Stimulated activated CD4-positive, alpha-beta T cell treated with anti-CD3 and anti-CD28 coated beads, Interleukin-1b, Interleukin-23, amount 100 ng/mL, for 4 hours (primary cell): ENCODE data around the gene TLR1.
"Not testable (repeated sequence)": the region's sequence is repeated elsewhere in the genome, so short reads cannot be mapped to it uniquely, and the experiment has no call there.

Source experiments
- DNase-seq, 2 donors: peaks; one replicate each; pipeline ENCODE4 v3.0.0-alpha.2; 2020; ENCODE audit warnings: low read depth in 2 of 2

The TLR1 gene

GRCh38 chr4:38775326-38775725 lies 29.3 kb downstream of the TLR1 start:
- no peak for DNase-seq

- no peak for DNase-seq
These were observed 30.2 kb downstream of the TLR1 start for GRCh38 chr4:38774181-38774955.

GRCh38 chr4:38770281-38770680 lies 34.3 kb downstream of the TLR1 start:
- not testable (repeated sequence) for DNase-seq

GRCh38 chr4:38769857-38770256 lies 34.7 kb downstream of the TLR1 start:
- no peak for DNase-seq

GRCh38 chr4:38769441-38769840 lies 35.1 kb downstream of the TLR1 start:
- no peak for DNase-seq

DNA sequence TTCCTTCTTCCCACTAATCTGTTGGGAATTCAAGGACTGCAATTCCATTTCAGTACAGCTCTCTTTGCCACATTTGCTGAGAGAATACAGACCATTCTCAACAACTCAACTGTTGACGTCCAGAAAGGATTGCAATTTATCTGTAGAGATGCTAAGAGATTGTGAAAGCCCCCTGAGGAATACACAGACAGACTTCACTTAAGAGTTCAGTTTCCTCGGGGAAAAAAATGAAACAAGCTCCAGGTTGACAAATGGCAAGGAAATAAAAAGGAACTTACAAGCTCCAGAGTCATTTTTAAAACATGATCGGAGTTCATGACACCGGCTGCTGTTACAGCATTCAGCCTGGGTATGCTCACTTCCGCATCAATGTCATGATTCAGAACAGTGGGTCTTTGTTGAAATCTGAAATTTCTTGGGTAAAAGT lies 35.6 kb downstream of the TLR1 start:
- no peak for DNase-seq

GRCh38 chr4:38766940-38767339 lies 37.7 kb downstream of the TLR1 start:
- not testable (repeated sequence) for DNase-seq

- DNase-seq: no peak
These were observed 39.2 kb downstream of the TLR1 start for GRCh38 chr4:38765382-38765781.

DNA sequence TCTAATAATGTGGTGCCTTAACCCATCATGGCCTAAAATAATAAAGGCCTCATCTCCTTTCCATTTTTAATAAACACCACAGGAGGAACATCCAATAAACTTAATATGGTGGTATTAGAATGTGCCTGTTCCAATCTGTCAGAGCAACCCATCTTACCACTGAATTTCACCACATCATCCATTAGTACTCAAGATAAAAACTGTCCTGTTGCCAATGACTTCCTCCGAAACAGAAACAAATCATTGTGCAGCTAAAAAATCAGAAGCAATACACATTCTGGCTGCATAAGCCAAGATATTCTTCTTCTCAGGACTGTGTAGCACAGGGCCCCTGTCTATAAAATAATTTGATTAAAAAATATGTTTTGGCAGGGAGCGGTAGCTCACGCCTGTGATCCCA lies 40.3 kb downstream of the TLR1 start:
- DNase-seq: no peak

- DNase-seq: no peak
These were observed 42.0 kb downstream of the TLR1 start for GRCh38 chr4:38762560-38762959.

DNA sequence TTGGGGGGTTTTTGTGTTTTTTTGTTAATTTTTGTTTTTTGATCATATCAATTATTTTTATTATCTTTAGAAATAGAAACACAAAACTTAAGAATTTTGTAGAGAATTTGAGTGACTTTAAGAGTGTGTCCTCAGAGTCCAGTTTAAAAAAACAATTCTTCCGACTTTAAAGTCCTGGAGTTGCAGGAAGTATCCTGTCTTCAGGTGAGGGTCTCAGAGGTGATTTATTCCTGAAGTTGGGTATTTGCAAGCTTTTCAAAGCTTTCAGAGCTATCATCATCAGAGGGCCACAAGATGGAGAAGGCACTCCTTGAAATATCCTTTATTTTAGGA lies 44.8 kb downstream of the TLR1 start:
- DNase-seq: no peak

DNA sequence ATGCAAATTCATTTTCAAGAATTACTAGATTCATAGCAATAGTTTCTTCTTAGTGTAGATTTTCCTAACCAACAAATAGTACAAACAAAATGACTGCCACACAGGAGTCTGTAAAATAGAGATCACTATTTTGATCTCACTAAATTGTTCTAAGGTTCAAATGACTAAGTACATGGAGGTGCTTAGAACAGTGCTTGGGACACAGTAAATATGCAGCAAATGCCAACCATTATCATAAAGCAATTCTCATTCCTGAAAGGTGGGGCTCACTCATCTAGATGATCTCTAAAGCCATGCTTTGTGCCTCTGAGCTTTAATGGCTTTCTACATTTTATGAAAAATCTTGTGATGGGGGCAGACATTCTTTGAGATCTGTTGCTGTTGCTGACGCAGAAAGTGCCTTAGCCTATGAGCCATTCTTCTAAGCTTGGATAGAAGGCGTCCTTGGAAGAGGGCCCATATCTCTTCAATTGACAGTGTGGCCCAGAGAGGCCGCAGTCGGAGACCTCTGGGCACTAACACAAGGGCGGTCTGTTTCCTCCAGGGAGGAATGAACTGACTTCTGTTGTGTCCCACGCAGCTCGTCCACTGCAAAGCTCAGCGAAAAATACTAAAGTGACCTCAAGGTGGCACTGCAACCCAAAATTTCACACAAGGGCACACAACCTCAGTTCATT lies 45.3 kb downstream of the TLR1 start:
- DNase-seq: peak; percentile 44 to 47

- no peak for DNase-seq
These were observed 46.5 kb downstream of the TLR1 start for GRCh38 chr4:38757945-38758600.

DNA sequence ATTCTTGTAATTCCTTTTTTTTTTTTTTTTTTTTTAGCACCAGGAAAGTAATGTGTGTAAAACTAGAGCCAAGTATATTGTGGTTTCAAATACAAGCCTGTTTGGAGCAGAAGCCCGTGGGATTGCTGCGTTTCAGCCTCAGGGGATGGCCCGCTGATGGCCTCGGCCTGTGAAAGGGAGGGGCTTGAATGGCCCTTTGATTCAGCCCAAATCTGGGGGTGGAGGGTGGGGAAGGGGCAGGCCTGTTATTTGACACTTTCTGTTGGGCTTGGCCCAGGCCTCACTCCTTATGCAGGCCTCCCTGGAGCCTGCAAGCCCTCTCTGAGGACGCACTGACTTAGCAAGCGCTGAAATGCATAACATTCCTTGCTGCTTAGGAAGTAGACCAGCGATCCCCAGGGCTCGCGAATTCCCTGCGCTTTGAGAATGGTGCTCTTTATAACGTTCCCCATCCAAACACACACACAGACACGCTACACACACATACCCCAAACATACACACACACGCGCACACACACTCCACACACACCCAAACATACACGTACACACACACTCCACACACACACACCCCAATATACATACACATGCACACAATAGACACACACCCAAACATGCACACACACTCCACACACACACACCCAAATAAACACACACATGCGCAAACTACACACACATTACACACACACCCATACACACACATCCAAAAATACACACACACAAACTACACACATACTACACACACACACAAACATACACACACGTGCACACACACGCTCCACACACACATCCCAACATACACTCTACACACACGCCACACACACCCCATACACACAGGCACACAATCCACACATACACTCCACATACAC lies 51.4 kb downstream of the TLR1 start:
- DNase-seq: no peak

GRCh38 chr4:38752372-38752940 lies 52.1 kb downstream of the TLR1 start:
- no peak for DNase-seq

DNA sequence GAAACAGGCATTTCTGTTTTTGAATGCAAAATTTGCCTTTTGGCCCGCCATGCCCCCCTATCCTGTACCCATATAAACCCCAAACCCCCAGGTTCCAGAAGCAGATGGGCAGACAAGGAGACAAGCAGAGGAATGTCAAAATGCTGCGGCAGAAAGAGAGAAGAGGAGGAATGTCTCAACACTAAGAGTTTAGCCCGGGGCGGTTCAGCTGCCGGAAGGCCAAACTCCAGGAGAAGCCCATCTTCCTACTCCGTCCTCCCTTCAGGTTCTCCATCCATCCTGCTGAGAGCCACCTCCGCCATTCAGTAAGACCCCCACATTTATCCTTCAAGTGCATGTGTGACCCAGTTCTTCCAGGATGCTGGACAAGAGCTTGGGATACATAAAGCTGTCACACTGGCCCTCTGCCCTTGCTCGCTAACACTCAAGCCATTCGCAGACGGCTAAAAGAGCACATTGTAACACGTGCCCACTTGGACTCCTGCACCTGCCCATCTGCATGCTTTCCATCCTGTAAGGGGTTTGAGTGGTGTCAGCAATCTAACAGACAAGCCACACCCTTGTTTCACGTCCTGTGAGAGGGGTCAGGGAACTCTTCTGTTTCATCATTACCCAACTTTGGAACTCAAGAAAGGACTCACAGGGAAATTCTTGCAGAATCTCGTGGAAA lies 53.1 kb downstream of the TLR1 start:
- DNase-seq: no peak

- DNase-seq: no peak
These were observed 55.3 kb downstream of the TLR1 start for GRCh38 chr4:38749336-38749735.

DNA sequence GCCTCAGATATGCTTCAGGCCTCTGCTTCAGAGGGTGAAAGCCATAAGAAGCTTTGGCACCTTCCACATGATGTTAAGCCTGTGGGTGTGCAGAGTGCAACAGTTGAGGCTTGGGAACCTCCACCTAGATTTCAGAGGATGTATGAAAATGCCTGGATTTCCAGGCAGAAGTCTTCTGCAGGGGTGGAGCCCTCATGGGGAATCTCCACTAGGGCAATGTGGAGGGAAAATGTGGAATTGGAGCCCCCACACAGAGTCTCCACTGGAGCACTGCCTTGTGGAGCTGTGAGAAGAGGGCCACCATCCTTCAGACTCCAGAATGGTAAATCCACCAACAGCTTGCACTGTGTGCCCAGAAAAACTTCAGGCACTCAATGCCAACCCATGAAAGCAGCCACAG lies 57.0 kb downstream of the TLR1 start:
- DNase-seq: no peak
